ENCODE measurements around the gene TIGD3.

- TF ChIP-seq CTCF (conservative IDR thresholded peaks at IDR 0.05): no peak
- no peak for TF ChIP-seq EZH2 (IDR thresholded peaks at IDR 0.05; ENCODE audit: low read depth)
These were observed 19.5 kb downstream of the TIGD3 start for GRCh38 chr11:65373839-65374580.
